ENCODE results near the gene TRAF1. TPM values are rescaled to one million over a fixed set of nuclear protein-coding genes. Genes with fewer than 3 reads are reported as not detected.

Gene TRAF1
- total and polyA plus RNA-seq, 7 donors = 0.55 to 2.0 (median 0.95) TPM

- ATAC-seq (no peak), DNase-seq (no peak)
- Histone ChIP-seq H3K36me3 (ENCODE audit: insufficient read depth in 1 of 2, low read depth in 1 of 2) (peaks cover 0 to 11% of the 10 kb centered on the region in 2 donors), H3K27ac (no peak overlapping the region), H3K27me3 (ENCODE audit: insufficient read depth in 3 of 3, low read length in 2 of 3) (no peaks in the 10 kb centered on the region), H3K4me3 (no peak overlapping the region), H3K4me1 (peaks cover 2% of the 10 kb centered on the region), H3K9me3 (no peaks in the 10 kb centered on the region)
- intact Hi-C loops (cut with DNase I) = loop anchor here in 1 of 2 donors (5.0 kb wide), 1 partner anchor 50 kb away; no protein-coding TSS in a partner anchor
- no peak for TF ChIP-seq CTCF (IDR thresholded peaks at IDR 0.05)
- WGBS, 3 donors = 70 to 86% (median 81%) methylated on average over 7 of the region's 7 CpGs
Observed at GRCh38 chr9:120922404-120923195, 4.0 kb downstream of the TRAF1 start.

GRCh38 chr9:120921661-120922181 is 4.9 kb downstream of the TRAF1 start:
- Histone ChIP-seq H3K27ac (no peak overlapping the region), H3K36me3 (ENCODE audit: insufficient read depth in 1 of 2, low read depth in 1 of 2) (peaks cover 0 to 11% of the 10 kb centered on the region in 2 donors), H3K4me1 (peaks cover 2% of the 10 kb centered on the region), H3K4me3 (no peak overlapping the region), H3K27me3 (ENCODE audit: insufficient read depth in 3 of 3, low read length in 2 of 3) (no peaks in the 10 kb centered on the region), H3K9me3 (no peaks in the 10 kb centered on the region)
- TF ChIP-seq CTCF (IDR thresholded peaks at IDR 0.05) = no peak
- 54 to 64% (median 59%) methylated on average over 8 of the region's 8 CpGs for WGBS, 3 donors
- DNase-seq = no peak
- intact Hi-C loops (cut with DNase I) = loop anchor here in 1 of 2 donors (5.0 kb wide), 1 partner anchor 49 kb away; no protein-coding TSS in a partner anchor
- ATAC-seq = no peak

- ATAC-seq = no peak
- no peaks in the 10 kb centered on the region for H3K27me3 ChIP-seq (ENCODE audit: insufficient read depth in 3 of 3, low read length in 2 of 3)
- H3K36me3 ChIP-seq (ENCODE audit: insufficient read depth in 1 of 2, low read depth in 1 of 2) = peaks cover 0 to 11% of the 10 kb centered on the region in 2 donors
- 72 to 78% (median 74%) methylated on average over 3 of the region's 3 CpGs for WGBS, 3 donors
- DNase-seq = no peak
- no peaks in the 10 kb centered on the region for H3K9me3 ChIP-seq
- no peak overlapping the region for H3K27ac ChIP-seq
- intact Hi-C loops (cut with DNase I) = loop anchor here in 1 of 2 donors (5.0 kb wide), 1 partner anchor 48 kb away; no protein-coding TSS in a partner anchor
- no peak overlapping the region for H3K4me3 ChIP-seq
- H3K4me1 ChIP-seq = peaks cover 2% of the 10 kb centered on the region
- TF ChIP-seq CTCF (IDR thresholded peaks at IDR 0.05) = no peak
Observed at GRCh38 chr9:120920806-120921178, 5.8 kb downstream of the TRAF1 start.

GRCh38 chr9:120919843-120920805 is 6.5 kb downstream of the TRAF1 start:
- DNase-seq (no peak), ATAC-seq (peak in 3 of 4 donors; percentile 57 to 78 (median 57))
- Histone ChIP-seq H3K36me3 (ENCODE audit: insufficient read depth in 1 of 2, low read depth in 1 of 2) (peaks cover 0 to 11% of the 10 kb centered on the region in 2 donors), H3K4me1 (peaks cover 2% of the 10 kb centered on the region), H3K27ac (no peak overlapping the region), H3K4me3 (no peak overlapping the region), H3K27me3 (ENCODE audit: insufficient read depth in 3 of 3, low read length in 2 of 3) (no peaks in the 10 kb centered on the region), H3K9me3 (no peaks in the 10 kb centered on the region)
- 83 to 91% (median 89%) methylated on average over 6 of the region's 6 CpGs for WGBS, 3 donors
- intact Hi-C loops (cut with DNase I) = loop anchor here in 1 of 2 donors (5.0 kb wide), 1 partner anchor 48 kb away; no protein-coding TSS in a partner anchor
- no peak for TF ChIP-seq CTCF (IDR thresholded peaks at IDR 0.05)

All from psoas muscle (tissue), 8 donors.